Natural killer cell (primary cell): ENCODE measurements around the gene CMIP. TPM values are rescaled to one million over a fixed set of nuclear protein-coding genes. Genes with fewer than 3 reads are reported as not detected.

Experiments used
- ATAC-seq, 3 donors: fragments of 150-1000 bp in 2 of 3; fragments of 200-7000 bp in 1 of 3; cut with Tn5 transposase; 1 replicate in 1 of 3; 2 replicates in 2 of 3; pipeline ENCODE4 v1.10.0; 2021; ENCODE audit warnings: mild to moderate bottlenecking in 2 of 3, moderate library complexity in 2 of 3
- DNase-seq, 2 donors: peaks; one replicate each; pipeline versions ENCODE4 v3.0.0 to v3.0.0-alpha.2; 2013 to 2021; ENCODE audit warnings: mixed read lengths in 1 of 2
- H3K27ac ChIP-seq: one replicate; pipeline ENCODE4 v1.5.1; 2013; ENCODE audit warnings: mild to moderate bottlenecking, low read length
- H3K27me3 ChIP-seq: one replicate; pipeline ENCODE4 v1.6.1; 2013; ENCODE audit warnings: low read length; ENCODE audit not compliant: control insufficient read depth, insufficient read depth
- H3K36me3 ChIP-seq: one replicate; pipeline ENCODE4 v1.6.1; 2013; ENCODE audit warnings: low read length; ENCODE audit not compliant: control insufficient read depth, insufficient read depth
- H3K4me1 ChIP-seq: one replicate; pipeline ENCODE4 v1.6.1; 2013; ENCODE audit warnings: low read length; ENCODE audit not compliant: control insufficient read depth, insufficient read depth
- H3K4me3 ChIP-seq: one replicate; pipeline ENCODE4 v1.5.1; 2013; ENCODE audit warnings: low read length
- H3K9me3 ChIP-seq: one replicate; pipeline ENCODE4 v1.6.1; 2013; ENCODE audit warnings: low read length; ENCODE audit not compliant: control insufficient read depth, insufficient read depth
- H3K27ac Mint-ChIP-seq, 2 donors: one replicate each; pipeline ENCODE4 v1.8.0; 2022; ENCODE audit warnings: mild to moderate bottlenecking in 2 of 2, mixed read lengths in 2 of 2, moderate library complexity in 1 of 2
- H3K27me3 Mint-ChIP-seq, 2 donors: one replicate each; pipeline ENCODE4 v1.8.0; 2022; ENCODE audit warnings: low read depth in 2 of 2, mixed read lengths in 2 of 2
- H3K36me3 Mint-ChIP-seq: one replicate; pipeline ENCODE4 v1.8.0; 2022; ENCODE audit warnings: mixed read lengths
- H3K4me1 Mint-ChIP-seq, 2 donors: one replicate each; pipeline ENCODE4 v1.8.0; 2022; ENCODE audit warnings: mixed read lengths in 2 of 2
- H3K4me3 Mint-ChIP-seq: one replicate; pipeline ENCODE4 v1.8.0; 2022; ENCODE audit warnings: mild to moderate bottlenecking, moderate library complexity, mixed read lengths
- H3K9me3 Mint-ChIP-seq, 2 donors: one replicate each; pipeline ENCODE4 v1.8.0; 2022; ENCODE audit warnings: mixed read lengths in 2 of 2
- WGBS: methylation state at CpG from one replicate; pipeline ENCODE4 v1.1.7; 2013; ENCODE audit warnings: missing lambda C conversion rate; ENCODE audit not compliant: insufficient coverage; 5-methylcytosine and 5-hydroxymethylcytosine counted together
- intact Hi-C: fragments of 100-400 bp; cut with micrococcal nuclease; formaldehyde crosslinking; loops from one replicate; pipeline ENCODE4 v1.14.2; 2022
- total RNA-seq, 4 donors: library from RNA; stranded (reverse); fragments of 120-200 nt in 1 of 4; gene quantifications; one replicate each; pipeline versions ENCODE4 v1.2.3 to v1.2.4, GENCODE V29; 2013 to 2022
- TF ChIP-seq, protein P1 (sequence below): fragments of 200-600 bp; IDR thresholded peaks from one replicate; pipeline ENCODE4 v1.8.0; 2022; ENCODE audit warnings: antibody characterized with exemption

CMIP gene
- total RNA-seq, 3 donors from 2014 or later (not counting 1 experiment from before 2014, with no cell fraction given) = 88.2 to 115 (median 91.5) TPM

DNA sequence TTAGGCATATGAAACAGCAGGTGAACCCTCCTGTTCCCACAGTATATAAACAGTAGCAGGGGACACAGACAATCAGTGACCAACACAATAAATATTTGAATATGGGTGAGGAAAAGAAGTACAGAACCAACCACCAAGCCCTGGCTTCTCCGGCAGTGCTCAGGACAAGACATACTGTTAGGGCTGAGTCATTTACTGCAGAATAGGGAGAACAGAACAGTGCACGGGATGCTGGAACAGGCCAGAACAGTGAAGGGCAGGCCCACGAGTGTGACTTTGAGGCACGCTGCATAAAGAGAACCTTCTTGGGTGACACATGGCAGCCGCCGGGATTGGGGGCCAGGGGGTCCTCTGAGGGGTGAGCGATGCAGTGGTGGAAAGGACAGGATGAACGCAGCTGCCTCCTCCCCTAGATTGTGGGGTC lies 160.4 kb downstream of the CMIP start:
- no peak for ATAC-seq
- intact Hi-C loops = no loop called here

DNA sequence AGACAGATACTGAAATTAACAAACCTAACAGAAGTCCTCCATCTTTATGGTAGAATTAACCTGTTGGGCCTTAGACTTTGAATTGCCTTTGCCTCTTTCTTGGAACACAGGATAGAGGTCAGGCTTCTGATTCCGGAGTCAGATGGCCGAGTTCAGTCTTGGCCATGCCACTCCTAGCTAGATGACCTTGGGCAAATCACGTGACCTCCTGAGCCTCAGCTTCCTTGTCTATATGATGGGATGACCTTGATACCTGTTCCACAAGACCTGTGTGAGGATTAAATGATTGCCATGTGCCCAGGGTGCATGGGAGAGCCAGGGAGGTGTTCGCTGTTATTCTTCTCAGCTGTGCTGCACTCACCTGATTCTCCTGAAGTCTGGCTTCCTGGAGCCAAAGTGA lies 161.4 kb downstream of the CMIP start:
- H3K36me3 ChIP-seq = peaks cover 24% of the 10 kb centered on the region
- peak overlapping the region; percentile 15 to 65 for H3K27ac Mint-ChIP-seq
- no peaks in the 10 kb centered on the region for H3K36me3 Mint-ChIP-seq
- H3K9me3 ChIP-seq = no peaks in the 10 kb centered on the region
- TF ChIP-seq, protein P1, sequence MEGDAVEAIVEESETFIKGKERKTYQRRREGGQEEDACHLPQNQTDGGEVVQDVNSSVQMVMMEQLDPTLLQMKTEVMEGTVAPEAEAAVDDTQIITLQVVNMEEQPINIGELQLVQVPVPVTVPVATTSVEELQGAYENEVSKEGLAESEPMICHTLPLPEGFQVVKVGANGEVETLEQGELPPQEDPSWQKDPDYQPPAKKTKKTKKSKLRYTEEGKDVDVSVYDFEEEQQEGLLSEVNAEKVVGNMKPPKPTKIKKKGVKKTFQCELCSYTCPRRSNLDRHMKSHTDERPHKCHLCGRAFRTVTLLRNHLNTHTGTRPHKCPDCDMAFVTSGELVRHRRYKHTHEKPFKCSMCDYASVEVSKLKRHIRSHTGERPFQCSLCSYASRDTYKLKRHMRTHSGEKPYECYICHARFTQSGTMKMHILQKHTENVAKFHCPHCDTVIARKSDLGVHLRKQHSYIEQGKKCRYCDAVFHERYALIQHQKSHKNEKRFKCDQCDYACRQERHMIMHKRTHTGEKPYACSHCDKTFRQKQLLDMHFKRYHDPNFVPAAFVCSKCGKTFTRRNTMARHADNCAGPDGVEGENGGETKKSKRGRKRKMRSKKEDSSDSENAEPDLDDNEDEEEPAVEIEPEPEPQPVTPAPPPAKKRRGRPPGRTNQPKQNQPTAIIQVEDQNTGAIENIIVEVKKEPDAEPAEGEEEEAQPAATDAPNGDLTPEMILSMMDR = no peak
- 98% methylated on average over 4 of the region's 4 CpGs for WGBS
- DNase-seq (no peak), ATAC-seq (no peak)
- H3K27me3 Mint-ChIP-seq = no peaks in the 10 kb centered on the region
- no peaks in the 10 kb centered on the region for H3K9me3 Mint-ChIP-seq
- no peaks in the 10 kb centered on the region for H3K27me3 ChIP-seq
- no peak overlapping the region for H3K4me3 Mint-ChIP-seq
- intact Hi-C loops = no loop called here
- H3K4me1 Mint-ChIP-seq = peaks cover 19 to 27% of the 10 kb centered on the region in 2 donors
- H3K4me1 ChIP-seq = no peaks in the 10 kb centered on the region
- H3K27ac ChIP-seq = no peak overlapping the region
- no peak overlapping the region for H3K4me3 ChIP-seq

More for the DNA sequence above, 160.4 kb downstream of the CMIP start:
- Histone ChIP-seq H3K9me3 (no peaks in the 10 kb centered on the region), H3K4me3 (no peak overlapping the region), H3K27me3 (no peaks in the 10 kb centered on the region), H3K4me1 (no peaks in the 10 kb centered on the region), H3K27ac (no peak overlapping the region), H3K36me3 (peaks cover 16% of the 10 kb centered on the region)
- 96% methylated on average over 8 of the region's 8 CpGs for WGBS
- H3K27ac Mint-ChIP-seq = peak overlapping the region in 1 of 2 donors; percentile 65
- no peaks in the 10 kb centered on the region for H3K36me3 Mint-ChIP-seq
- H3K9me3 Mint-ChIP-seq = no peaks in the 10 kb centered on the region
- no peaks in the 10 kb centered on the region for H3K27me3 Mint-ChIP-seq
- peaks cover 23 to 27% of the 10 kb centered on the region in 2 donors for H3K4me1 Mint-ChIP-seq
- TF ChIP-seq, protein P1 = no peak
- no peak for DNase-seq
- no peak overlapping the region for H3K4me3 Mint-ChIP-seq

GRCh38 chr16:81607006-81607405 lies 162.4 kb downstream of the CMIP start:
- Mint-ChIP-seq H3K4me3 (no peak overlapping the region), H3K27me3 (no peaks in the 10 kb centered on the region), H3K36me3 (no peaks in the 10 kb centered on the region), H3K9me3 (no peaks in the 10 kb centered on the region), H3K27ac (peak overlapping the region; percentile 15 to 25), H3K4me1 (peaks cover 18 to 33% of the 10 kb centered on the region in 2 donors)
- no peak overlapping the region for H3K4me3 ChIP-seq
- no peaks in the 10 kb centered on the region for H3K4me1 ChIP-seq
- TF ChIP-seq, protein P1 = no peak
- no peaks in the 10 kb centered on the region for H3K27me3 ChIP-seq
- WGBS = 96% methylated on average over 12 of the region's 12 CpGs
- H3K9me3 ChIP-seq = no peaks in the 10 kb centered on the region
- intact Hi-C loops = no loop called here
- no peak for ATAC-seq
- DNase-seq = no peak
- H3K27ac ChIP-seq = no peak overlapping the region
- H3K36me3 ChIP-seq = peaks cover 25% of the 10 kb centered on the region
